Urothelium cell line (cell line): ENCODE data around the gene EPN1.

Experiments
- DNase-seq: peaks from one replicate; pipeline ENCODE4 v3.0.0; 2011; ENCODE audit warnings: low spot score, mixed read lengths
- FAIRE-seq: peaks from 2 replicates; lab custom pipeline; 2011; peaks lifted over from hg19 to GRCh38; lab: Jason Lieb, UNC

The EPN1 gene

DNA sequence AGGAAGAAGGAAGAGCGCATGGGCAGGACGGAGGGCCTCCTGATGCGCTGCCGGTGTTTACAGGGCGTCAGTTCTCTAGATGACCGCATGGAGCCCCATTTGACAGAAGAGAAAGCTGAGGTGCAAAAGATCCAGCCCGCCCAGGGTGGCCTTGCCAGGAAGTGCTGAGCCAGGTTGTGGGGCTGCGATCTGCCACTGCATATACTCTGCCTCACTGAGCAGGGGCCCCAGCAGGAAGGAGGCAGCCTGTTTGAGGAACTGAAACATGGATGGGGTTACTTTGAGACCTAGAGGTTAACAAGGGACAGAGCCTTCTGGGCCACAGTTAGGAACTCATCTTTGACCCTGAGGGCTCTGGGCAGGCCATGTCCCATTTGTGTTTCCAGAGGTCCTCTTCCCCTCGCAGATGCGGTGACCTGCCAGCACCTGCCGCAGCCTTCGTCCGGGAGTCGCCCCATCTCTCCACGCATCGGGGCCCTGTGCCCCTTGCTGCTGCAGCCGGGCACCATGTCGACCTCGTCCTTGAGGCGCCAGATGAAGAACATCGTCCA, 3.2 kb downstream of the EPN1 start:
- DNase-seq (no peak), FAIRE-seq (no peak)

DNA sequence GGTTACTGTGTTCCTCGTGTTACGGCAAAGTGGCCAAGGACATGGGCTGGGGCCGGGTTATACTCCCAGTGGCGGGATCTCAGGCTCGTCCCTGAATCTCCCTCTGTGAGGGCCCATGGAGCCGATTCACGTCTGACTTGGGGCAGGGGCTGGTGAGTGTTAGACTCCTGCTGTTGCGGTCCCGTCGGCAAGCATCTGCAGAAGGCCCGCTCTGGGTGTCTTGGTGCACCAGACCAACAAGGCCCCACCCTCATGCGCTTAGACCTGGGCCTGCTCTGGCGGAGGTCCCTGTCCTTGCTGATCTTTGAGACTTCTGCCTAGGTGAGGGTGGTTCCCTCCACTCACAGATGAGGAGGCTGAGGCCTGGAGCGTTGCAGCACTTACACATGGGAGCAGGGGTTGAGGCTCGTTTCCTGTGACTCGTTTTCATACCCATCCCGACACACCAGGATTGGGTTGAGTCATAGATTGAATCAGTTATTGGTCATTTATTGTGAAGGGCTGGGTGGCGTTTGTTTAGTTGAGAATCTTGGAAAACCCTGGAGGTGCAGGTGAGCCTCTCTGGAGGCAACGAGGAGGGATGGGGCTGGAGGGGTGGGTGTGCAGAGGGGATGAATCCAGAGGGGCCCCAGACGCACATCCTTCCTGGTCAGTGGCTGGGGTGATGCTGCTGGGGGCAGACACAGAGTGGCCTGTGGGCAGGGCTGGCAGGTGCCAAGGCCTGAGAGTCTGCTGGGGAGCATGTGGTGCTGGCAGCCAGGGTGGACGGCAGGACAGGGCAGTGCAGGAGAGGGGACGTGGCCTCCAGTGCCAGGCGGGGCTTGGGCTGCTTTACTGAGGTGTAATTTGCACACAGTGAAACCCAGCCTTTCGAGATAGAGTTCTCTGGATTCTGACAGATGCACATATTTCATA, 4.6 kb downstream of the EPN1 start:
- no peak for DNase-seq
- no peak for FAIRE-seq

DNA sequence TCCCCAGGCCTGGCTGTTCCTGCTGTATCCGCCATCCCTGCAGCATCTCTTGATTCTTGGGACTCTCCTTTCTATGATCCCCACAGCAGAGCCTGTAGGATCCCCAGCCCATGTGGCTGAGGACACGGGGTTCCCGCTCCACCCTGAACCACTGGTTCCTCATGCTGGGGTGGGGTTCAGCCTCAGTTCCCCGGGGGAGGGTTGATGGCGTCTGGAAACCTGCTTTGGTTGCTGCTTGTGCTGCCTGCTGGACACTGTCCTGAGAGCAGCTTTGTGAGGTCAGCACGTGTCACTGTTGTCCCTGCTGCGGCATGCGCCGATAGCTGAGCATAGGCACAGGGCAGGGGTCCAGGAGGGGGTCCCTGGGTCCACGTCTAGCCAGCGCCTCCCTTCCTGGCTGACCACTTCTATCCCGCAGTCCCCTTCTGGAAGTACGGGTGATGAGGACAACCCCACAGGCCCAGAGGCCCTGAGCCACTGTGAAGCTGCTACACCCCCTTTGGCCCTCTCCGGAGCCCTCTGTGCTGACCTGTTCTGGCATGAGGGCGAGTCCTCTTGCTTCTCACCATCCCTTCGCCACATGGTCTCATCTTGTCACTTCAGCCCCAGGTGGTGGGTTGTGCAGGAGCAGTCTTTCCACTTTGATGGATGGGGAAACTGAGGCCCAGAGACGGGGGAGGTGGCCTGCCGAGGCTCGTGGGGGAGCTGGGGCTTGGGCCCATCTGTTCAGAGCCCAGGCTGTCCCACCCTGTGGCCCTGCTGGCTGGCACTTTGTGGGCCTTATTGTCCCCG, 5.5 kb downstream of the EPN1 start:
- FAIRE-seq (no peak), DNase-seq (no peak)

DNA sequence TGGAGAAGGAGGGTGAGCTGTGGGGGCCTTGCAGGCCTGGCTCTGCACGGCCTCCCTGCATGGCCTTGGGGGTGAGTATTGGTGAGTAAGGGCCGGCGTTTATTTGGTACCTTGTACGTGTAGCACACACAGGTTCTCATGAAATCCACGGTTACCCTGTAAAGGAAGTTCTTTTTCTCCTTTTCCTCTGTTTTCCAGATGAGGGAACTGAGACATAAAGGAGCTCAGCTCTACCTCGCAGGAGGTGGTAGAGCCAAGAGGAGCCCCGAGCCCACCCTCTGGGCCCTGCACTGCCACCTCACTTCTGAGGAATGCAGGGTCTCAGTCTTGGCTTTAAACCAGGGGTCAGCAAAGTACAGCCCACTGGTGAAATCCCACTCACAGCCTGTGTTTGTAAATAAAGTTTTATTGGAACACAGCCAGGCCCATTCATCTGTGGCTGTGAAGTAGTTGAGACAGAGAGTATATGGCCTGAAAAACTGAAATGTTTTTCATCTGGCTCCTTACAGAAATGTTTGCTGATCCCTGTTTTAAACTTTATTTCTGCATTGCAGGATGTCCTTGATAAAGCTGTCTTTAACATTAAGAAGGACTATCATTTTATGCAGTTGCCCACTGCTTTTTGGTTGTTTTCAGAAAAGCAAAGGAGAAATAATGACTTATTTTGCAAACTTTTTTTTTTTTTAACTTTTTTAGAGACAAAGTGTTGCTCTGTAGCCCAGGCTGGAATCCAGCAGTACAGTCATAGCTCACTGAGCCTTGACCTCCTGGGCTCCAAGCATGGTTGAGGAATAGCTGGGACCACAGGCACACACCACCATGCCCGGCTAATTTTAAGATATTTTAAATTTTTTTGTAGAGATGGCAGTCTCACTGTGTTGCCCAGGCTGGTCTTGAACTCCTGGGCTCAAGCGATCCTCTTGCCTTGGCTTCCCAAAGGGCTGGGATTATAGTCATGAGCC, 6.4 kb downstream of the EPN1 start:
- no peak for DNase-seq
- FAIRE-seq = no peak

DNA sequence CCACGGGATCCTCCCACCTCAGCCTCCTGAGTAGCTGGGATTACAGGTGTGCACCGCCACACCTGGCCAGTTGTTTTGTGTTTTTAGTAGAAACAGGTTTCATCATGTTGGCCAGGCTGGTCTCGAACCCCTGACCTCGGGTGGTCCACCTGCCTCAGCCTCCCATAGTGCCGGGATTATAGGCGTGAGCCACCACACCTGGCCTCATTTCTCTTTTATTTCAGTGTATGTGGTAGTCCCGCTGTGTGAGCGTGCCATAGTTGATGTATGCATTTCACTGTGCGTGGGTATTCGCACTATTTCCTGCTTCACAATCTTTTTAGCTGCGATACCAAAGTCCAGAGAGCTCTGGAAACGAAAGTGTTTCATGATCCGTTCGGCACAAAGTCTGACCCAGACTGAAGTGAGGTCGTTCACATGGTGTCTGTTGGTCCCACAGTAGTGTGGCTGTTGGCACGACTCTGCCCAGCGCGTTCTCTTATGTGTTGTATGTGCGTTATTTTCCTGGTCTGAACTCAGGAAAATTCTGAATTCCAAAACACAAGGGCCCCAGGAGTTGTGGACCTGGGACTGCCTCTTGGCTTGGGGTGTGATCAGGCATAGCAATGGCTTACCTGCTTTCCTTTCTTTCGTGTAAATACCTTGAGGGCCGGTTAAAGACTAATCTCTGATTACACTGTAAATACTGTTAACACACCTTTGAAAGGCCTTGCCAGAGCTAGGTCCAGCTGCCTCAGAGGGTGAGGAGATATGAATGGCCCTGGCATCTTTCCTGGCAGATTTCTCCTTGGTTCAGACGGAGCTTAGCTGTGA, 8.6 kb downstream of the EPN1 start:
- FAIRE-seq (no peak), DNase-seq (no peak)

DNA sequence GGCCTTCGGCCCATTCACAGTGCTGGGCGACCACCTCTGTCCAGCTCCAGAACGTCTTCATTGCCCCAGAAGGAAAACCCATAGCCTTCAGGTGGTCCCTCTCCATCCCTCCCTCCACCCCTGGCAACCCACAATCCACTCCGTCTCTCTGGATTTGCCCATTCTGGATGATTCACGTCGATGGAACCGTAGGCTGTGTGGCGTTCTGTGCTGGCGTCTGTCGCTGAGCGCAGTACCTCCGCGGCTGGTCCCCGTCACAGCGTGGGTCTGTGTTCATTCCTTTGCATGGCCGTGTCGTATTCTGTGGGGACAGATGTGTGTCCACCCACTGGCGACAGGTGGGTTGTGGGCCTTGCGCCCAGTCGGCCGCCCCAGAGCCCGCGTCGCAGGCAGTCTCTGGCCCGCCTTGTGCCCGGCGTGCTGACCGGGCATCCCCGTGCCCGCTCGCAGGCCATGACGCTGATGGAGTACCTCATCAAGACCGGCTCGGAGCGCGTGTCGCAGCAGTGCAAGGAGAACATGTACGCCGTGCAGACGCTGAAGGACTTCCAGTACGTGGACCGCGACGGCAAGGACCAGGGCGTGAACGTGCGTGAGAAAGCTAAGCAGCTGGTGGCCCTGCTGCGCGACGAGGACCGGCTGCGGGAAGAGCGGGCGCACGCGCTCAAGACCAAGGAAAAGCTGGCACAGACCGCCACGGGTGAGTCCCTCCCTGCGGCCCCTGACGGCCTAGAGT, 10.1 kb downstream of the EPN1 start:
- DNase-seq (no peak), FAIRE-seq (no peak)

- no peak for FAIRE-seq
- DNase-seq = no peak
Measured at GRCh38 chr19:55685776-55686175, 10.8 kb downstream of the EPN1 start.

GRCh38 chr19:55686311-55687050, 11.5 kb downstream of the EPN1 start:
- no peak for FAIRE-seq

GRCh38 chr19:55687281-55688201, 12.5 kb downstream of the EPN1 start:
- DNase-seq (no peak), FAIRE-seq (no peak)

More at GRCh38 chr19:55686311-55687050, 11.5 kb downstream of the EPN1 start:
- DNase-seq = no peak

GRCh38 chr19:55688422-55689218, 13.6 kb downstream of the EPN1 start:
- FAIRE-seq (no peak), DNase-seq (no peak)

DNA sequence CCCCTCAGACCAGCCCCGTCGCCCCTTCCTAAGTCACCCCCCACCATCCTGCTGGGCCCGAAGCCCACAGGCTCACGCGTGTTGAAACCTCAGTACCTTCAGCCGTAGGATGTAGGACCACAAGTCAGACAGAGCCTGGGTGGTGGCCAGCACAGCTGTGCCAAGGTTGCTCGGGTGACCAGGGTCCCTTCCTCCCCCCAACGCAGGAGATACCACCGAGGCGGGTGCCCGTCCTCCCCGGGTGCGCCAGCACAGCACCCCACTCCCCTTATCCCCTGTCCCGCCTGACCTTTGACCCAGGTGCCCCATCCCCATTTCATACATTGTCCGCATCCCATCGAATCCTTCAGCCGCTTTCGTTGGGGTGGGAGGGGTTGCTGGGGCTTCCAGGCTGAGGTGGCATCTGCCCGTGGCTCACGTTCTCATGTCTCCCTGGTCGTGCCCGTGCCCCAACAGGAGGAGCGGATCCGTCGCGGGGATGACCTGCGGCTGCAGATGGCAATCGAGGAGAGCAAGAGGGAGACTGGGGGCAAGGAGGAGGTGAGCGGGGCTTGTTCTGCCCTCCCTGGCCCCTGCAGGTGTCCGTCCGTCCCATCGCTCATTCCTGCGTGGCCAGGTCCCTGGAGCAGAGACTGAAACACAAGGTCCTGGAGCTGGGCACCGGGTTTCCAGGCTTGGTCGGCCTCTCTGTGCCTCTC, 14.5 kb downstream of the EPN1 start:
- DNase-seq (no peak), FAIRE-seq (no peak)

DNA sequence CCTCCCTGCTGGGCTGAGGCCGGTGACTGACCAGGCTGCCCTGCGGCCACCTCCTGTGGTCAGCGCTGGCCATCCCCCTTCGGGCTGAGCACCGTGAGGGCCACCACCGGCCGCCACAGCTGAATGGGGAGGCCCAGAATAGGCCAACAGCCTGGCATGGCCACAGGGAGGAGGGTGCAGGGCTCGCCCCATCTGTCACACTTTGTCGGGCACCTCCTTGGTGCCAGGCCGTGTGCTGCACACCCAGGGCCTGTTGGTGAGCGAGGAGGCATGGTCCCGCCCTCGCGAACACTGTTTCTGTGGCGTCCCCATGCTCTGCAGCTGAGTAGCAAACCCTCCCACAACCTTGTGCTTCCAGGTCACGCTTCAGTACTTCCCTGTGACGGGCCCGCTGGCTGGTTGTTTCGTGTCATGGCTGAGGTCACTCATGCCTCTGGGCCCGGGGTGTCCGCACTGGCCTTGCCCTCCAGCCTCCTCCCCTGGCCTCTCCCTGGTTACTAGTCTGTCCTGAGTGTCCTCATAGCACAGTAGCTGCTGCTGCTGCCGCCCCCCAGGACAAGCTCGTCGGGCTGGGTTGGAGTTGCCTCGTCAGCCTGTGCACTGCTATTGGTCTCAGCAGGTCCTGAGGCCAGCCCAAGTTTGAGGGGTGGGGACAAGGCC, 15.2 kb downstream of the EPN1 start:
- DNase-seq (no peak), FAIRE-seq (no peak)

DNA sequence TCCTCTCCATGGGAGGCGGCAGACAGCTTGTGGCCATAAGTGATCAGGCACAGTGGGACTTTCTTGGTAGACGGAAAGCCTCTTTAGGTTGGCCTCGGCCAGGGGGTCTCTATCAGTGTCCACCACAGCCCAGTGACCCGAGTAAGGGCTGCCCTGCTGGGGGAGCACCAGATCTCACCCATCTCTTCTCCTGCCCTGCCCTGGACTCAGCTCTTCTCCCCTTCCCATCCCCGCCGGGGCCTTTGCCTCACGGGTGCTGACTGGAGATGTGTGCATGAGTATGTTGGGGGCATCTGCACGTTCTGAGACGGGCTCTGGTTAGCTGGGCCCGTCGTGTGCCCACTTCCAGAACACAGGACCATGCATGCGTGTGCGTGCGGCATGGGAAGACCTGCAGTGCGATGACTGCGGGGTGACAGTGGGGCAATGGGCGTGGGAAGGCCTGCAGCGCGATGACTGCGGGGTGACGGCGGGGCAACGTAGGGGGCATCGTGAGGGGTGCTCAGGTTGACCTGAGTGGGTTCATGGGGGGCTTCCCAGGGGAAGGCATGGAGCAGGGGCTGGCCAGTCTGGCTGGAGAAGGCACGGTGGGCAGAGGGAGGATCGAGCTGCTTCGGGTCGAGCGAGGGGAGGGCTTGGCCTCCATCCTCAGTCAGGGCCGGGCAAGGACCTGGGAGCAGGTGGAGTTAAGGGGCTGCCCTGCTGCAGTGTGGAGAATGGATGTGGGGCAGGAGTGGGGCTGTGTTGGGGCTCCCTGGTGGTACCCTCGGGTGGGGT, 15.9 kb downstream of the EPN1 start:
- no peak for FAIRE-seq
- DNase-seq = no peak
